HG03175 (cell line): ENCODE results near the gene RYK.
"Not testable (repeated sequence)": the region's sequence is repeated elsewhere in the genome, so short reads cannot be mapped to it uniquely, and the experiment has no call there.

Experiments used
- ATAC-seq: cut with Tn5 transposase; IDR thresholded peaks from one replicate; pipeline ENCODE4 v1.9.1; 2021; ENCODE audit warnings: mild to moderate bottlenecking, moderate library complexity; ENCODE audit not compliant: unreplicated experiment

RYK gene

GRCh38 chr3:134250717-134251220 lies at the start of gene RYK:
Gene RYK (minus strand): TSS chr3:134250859. CDS start chr3:134250654, 205 bp downstream.
- peak; percentile 80 for ATAC-seq

- ATAC-seq: no peak
These were observed 49.2 kb upstream of the RYK start for GRCh38 chr3:134299888-134300206.

- no peak for ATAC-seq
These were observed 48.7 kb upstream of the RYK start for GRCh38 chr3:134299185-134299887.

GRCh38 chr3:134298249-134298648 lies 47.6 kb upstream of the RYK start:
- no peak for ATAC-seq

- no peak for ATAC-seq
These were observed 46.0 kb upstream of the RYK start for GRCh38 chr3:134296616-134297015.

- ATAC-seq: no peak
These were observed 45.3 kb upstream of the RYK start for GRCh38 chr3:134295930-134296329.

- peak; percentile 100 for ATAC-seq
These were observed 43.9 kb upstream of the RYK start for GRCh38 chr3:134294302-134295280.

GRCh38 chr3:134291319-134292254 lies 40.9 kb upstream of the RYK start:
- no peak for ATAC-seq

- no peak for ATAC-seq
These were observed 36.9 kb upstream of the RYK start for GRCh38 chr3:134287512-134287911.

GRCh38 chr3:134284438-134284837 lies 33.8 kb upstream of the RYK start:
- ATAC-seq: no peak

- no peak for ATAC-seq
These were observed 32.0 kb upstream of the RYK start for GRCh38 chr3:134282659-134283047.

- no peak for ATAC-seq
These were observed 31.4 kb upstream of the RYK start for GRCh38 chr3:134281912-134282658.

GRCh38 chr3:134279466-134279865 lies 28.8 kb upstream of the RYK start:
- ATAC-seq: no peak

- no peak for ATAC-seq
These were observed 26.5 kb upstream of the RYK start for GRCh38 chr3:134277066-134277660.

- no peak for ATAC-seq
These were observed 25.4 kb upstream of the RYK start for GRCh38 chr3:134276086-134276485.

GRCh38 chr3:134275110-134275509 lies 24.5 kb upstream of the RYK start:
- not testable (repeated sequence) for ATAC-seq

- no peak for ATAC-seq
These were observed 23.9 kb upstream of the RYK start for GRCh38 chr3:134274571-134274970.

GRCh38 chr3:134267996-134268395 lies 17.3 kb upstream of the RYK start:
- ATAC-seq: no peak

- no peak for ATAC-seq
These were observed 10.3 kb upstream of the RYK start for GRCh38 chr3:134260987-134261386.
